SU-DHL-6 (cell line): Measurements from ENCODE around the gene VPS36.
"Not testable (repeated sequence)": the region's sequence is repeated elsewhere in the genome, so short reads cannot be mapped to it uniquely, and the experiment has no call there.

Source experiments
- H2AFZ ChIP-seq: fragments of 200-600 bp; sonication (generic); 2 replicates; pipeline ENCODE4 v1.6.1; 2014; ENCODE audit warnings: low read depth, mild to moderate bottlenecking, moderate library complexity, mixed read lengths, antibody characterized with exemption, low read length; ENCODE audit not compliant: severe bottlenecking
- H3F3A ChIP-seq: fragments of 200-600 bp; shearing (Covaris generic); 2 replicates; pipeline ENCODE4 v1.6.0; 2016; ENCODE audit warnings: antibody characterized with exemption, mild to moderate bottlenecking; ENCODE audit not compliant: insufficient read depth
- H3K27ac ChIP-seq: fragments of 200-600 bp; sonication (generic); 2 replicates; pipeline ENCODE4 v1.5.1; 2016; ENCODE audit warnings: low read depth, mild to moderate bottlenecking, low read length, moderate library complexity, mixed read lengths
- H3K27me3 ChIP-seq: fragments of 200-600 bp; sonication (generic), shearing (Covaris generic); 2 replicates; pipeline ENCODE4 v1.6.0; 2014; ENCODE audit warnings: mild to moderate bottlenecking, low read length
- H3K36me3 ChIP-seq: fragments of 200-600 bp; sonication (generic); 2 replicates; pipeline ENCODE4 v1.6.1; 2014; ENCODE audit warnings: mild to moderate bottlenecking, low read length, mixed read lengths
- H3K4me2 ChIP-seq: fragments of 300-600, 200-600 bp; shearing (Covaris generic), sonication (generic); 2 replicates; pipeline ENCODE4 v1.6.0; 2014; ENCODE audit warnings: low read length, low read depth, mild to moderate bottlenecking; ENCODE audit not compliant: poor library complexity, severe bottlenecking
- H3K4me3 ChIP-seq: fragments of 200-600 bp; sonication (generic); 2 replicates; pipeline ENCODE4 v1.5.1; 2014; ENCODE audit warnings: antibody characterized with exemption, low read length, mild to moderate bottlenecking, mixed read lengths; ENCODE audit not compliant: insufficient read depth, poor library complexity, severe bottlenecking
- H3K79me2 ChIP-seq: fragments of 200-600 bp; sonication (generic); 2 replicates; pipeline ENCODE4 v1.6.1; 2014; ENCODE audit warnings: mild to moderate bottlenecking, low read length, moderate library complexity; ENCODE audit not compliant: insufficient read depth
- H3K9ac ChIP-seq: fragments of 200-600 bp; sonication (generic); 2 replicates; pipeline ENCODE4 v1.7.0; 2014; ENCODE audit warnings: mild to moderate bottlenecking, low read length
- H3K9me2 ChIP-seq: fragments of 200-600 bp; sonication (generic); replicated peaks from 2 replicates; pipeline ENCODE4 v1.6.1; 2014; ENCODE audit warnings: low read length; ENCODE audit not compliant: insufficient read depth
- H3K9me3 ChIP-seq: fragments of 200-600 bp; sonication (generic); 2 replicates; pipeline ENCODE4 v1.6.1; 2014; ENCODE audit warnings: low read length, mixed read lengths; ENCODE audit not compliant: insufficient read depth
- H4K20me1 ChIP-seq: fragments of 200-600 bp; sonication (generic); 2 replicates; pipeline ENCODE4 v1.6.1; 2014; ENCODE audit warnings: low read depth, mild to moderate bottlenecking, antibody characterized with exemption, low read length, moderate library complexity, mixed read lengths
- EZH2phosphoT487 ChIP-seq: fragments of 200-600 bp; sonication (generic), shearing (Covaris generic); conservative IDR thresholded peaks from 2 replicates; pipeline ENCODE4 v1.6.1; 2018; ENCODE audit warnings: mild to moderate bottlenecking, antibody characterized with exemption, low read length, moderate library complexity, mixed read lengths
- TF ChIP-seq, protein P1 (sequence below): fragments of 200-600 bp; sonication (generic); IDR thresholded peaks from one replicate; pipeline ENCODE4 v1.5.1; 2017; ENCODE audit warnings: antibody characterized with exemption, mild to moderate bottlenecking, low read length, moderate library complexity; ENCODE audit not compliant: insufficient read depth, poor library complexity, severe bottlenecking

The VPS36 gene

DNA sequence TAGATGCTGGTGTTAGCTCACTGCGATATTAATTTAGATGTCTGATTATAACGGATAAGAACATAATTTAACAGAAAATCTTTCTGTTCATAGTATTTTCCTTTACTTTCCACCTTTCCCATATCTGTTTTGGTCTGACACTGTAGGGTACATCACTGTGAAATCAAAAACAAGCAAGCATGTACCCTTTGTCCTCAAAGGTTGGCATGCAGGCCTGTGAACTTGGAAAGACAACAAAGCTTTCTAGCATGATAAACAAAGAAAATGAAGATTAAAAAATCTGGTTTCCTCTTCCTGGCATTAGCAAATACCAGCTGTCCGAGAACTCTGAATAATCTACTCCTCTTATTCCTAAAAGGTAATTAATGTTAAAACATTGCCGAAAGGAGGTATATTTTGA lies 76.0 kb downstream of the VPS36 start:
- no peaks in the 10 kb centered on the region for H3K9me3 ChIP-seq
- H3K79me2 ChIP-seq, result no peaks in the 10 kb centered on the region
- H3K4me2 ChIP-seq, result no peak overlapping the region
- H3K9ac ChIP-seq, result no peak overlapping the region
- H3K27me3 ChIP-seq, result no peaks in the 10 kb centered on the region
- H3F3A ChIP-seq, result no peaks in the 10 kb centered on the region
- H3K9me2 ChIP-seq, result no peaks in the 10 kb centered on the region
- H2AFZ ChIP-seq, result no peak overlapping the region
- H3K27ac ChIP-seq, result no peak overlapping the region
- no peak overlapping the region for H3K4me3 ChIP-seq
- no peaks in the 10 kb centered on the region for H3K36me3 ChIP-seq
- H4K20me1 ChIP-seq, result no peaks in the 10 kb centered on the region
- TF ChIP-seq EZH2phosphoT487, result no peak
- TF ChIP-seq, protein P1, sequence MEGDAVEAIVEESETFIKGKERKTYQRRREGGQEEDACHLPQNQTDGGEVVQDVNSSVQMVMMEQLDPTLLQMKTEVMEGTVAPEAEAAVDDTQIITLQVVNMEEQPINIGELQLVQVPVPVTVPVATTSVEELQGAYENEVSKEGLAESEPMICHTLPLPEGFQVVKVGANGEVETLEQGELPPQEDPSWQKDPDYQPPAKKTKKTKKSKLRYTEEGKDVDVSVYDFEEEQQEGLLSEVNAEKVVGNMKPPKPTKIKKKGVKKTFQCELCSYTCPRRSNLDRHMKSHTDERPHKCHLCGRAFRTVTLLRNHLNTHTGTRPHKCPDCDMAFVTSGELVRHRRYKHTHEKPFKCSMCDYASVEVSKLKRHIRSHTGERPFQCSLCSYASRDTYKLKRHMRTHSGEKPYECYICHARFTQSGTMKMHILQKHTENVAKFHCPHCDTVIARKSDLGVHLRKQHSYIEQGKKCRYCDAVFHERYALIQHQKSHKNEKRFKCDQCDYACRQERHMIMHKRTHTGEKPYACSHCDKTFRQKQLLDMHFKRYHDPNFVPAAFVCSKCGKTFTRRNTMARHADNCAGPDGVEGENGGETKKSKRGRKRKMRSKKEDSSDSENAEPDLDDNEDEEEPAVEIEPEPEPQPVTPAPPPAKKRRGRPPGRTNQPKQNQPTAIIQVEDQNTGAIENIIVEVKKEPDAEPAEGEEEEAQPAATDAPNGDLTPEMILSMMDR, result no peak

DNA sequence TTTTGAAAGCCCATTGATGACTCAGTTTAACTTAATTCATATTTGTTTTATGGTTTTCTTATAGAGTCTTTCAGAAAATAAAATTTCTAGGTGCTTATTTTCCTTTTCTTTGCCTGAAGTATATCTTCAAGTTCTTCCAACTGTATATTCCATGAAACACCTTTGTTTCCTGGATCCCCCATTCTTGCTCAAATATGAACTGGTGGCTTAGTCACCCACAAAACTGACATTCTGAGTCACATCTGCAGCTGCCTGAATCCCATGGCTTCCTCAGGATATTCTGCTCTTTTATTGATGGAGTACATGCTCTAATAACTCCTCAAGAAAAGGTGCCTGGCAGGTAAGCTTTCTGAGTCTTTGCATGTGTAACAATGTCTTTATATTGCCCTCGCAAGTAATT lies 77.2 kb downstream of the VPS36 start:
- H2AFZ ChIP-seq, H3K9me2 ChIP-seq, H3K36me3 ChIP-seq, H3K27ac ChIP-seq, H3K4me2 ChIP-seq, H3K79me2 ChIP-seq, H3F3A ChIP-seq, H4K20me1 ChIP-seq, H3K9ac ChIP-seq, H3K9me3 ChIP-seq, H3K27me3 ChIP-seq, H3K4me3 ChIP-seq: not testable (repeated sequence)

DNA sequence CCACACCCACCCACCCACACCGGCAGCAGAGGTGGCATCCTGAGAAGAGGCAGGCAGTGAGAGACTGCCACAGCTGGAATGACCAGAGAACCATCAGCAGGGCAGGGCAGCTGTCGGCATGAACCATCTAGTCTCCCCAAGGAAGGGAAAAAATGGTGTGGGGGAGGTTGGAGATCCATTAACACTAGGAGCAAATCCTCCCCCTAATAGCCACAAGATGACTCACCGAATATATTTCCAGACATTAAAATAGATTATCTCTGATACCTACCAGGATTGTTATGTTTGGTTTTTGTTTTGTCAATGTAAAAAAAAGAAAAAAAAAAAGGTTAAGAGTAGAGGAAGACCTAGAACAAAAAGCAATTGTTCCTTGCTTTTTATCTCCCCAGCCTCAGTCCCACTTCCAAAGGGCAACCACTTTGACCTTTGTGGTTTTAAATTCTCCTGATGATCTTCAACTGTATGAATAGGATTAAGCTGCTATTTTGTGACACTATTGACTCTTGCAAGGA lies 78.6 kb downstream of the VPS36 start:
- Histone ChIP-seq H3K9me3 (no peaks in the 10 kb centered on the region), H3K36me3 (no peaks in the 10 kb centered on the region), H3K27me3 (no peaks in the 10 kb centered on the region), H3K9me2 (no peaks in the 10 kb centered on the region), H3K4me2 (no peak overlapping the region), H3K79me2 (no peaks in the 10 kb centered on the region), H4K20me1 (no peaks in the 10 kb centered on the region), H2AFZ (no peak overlapping the region), H3K27ac (no peak overlapping the region), H3F3A (no peaks in the 10 kb centered on the region), H3K9ac (no peak overlapping the region), H3K4me3 (no peak overlapping the region)
- TF ChIP-seq EZH2phosphoT487, result no peak

DNA sequence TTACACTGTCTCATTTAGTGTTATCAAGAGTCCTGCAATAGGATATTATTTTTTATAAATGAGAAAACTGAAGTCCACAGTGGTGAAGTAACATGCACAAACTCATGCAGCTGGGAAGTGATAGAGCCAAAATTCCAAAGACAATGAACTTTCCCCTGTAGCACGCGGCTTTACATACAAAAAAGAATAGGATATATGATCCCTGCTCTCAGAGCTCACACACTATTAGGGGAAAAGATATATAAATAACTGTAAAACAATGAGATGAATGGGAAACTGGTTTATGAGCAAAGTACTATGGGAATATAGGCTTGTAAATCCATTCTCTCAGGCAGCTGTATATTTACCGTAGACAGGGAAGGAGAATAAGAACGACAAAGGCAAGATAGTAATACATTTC lies 84.1 kb downstream of the VPS36 start:
- no peaks in the 10 kb centered on the region for H3K79me2 ChIP-seq
- H4K20me1 ChIP-seq, result no peaks in the 10 kb centered on the region
- no peaks in the 10 kb centered on the region for H3K36me3 ChIP-seq
- no peak overlapping the region for H2AFZ ChIP-seq
- TF ChIP-seq, protein P1, result no peak
- TF ChIP-seq EZH2phosphoT487, result no peak
- H3K27ac ChIP-seq, result no peak overlapping the region
- H3F3A ChIP-seq, result no peaks in the 10 kb centered on the region
- no peaks in the 10 kb centered on the region for H3K27me3 ChIP-seq
- H3K4me3 ChIP-seq, result no peak overlapping the region
- H3K9me2 ChIP-seq, result no peaks in the 10 kb centered on the region
- no peak overlapping the region for H3K4me2 ChIP-seq
- H3K9me3 ChIP-seq, result no peaks in the 10 kb centered on the region
- no peak overlapping the region for H3K9ac ChIP-seq
